Progenitor cell of endocrine pancreas (in vitro differentiated cells): ENCODE measurements around the gene PACS2. TPM values are rescaled to one million over a fixed set of nuclear protein-coding genes. Genes with fewer than 3 reads are reported as not detected.

Source experiments
- DNase-seq: peaks from one replicate; pipeline ENCODE4 v3.0.0; 2021; ENCODE audit warnings: low spot score; ENCODE audit not compliant: unreplicated experiment
- H3K27ac Mint-ChIP-seq: 2 replicates; pipeline ENCODE4 v1.8.0; 2021; ENCODE audit warnings: mild to moderate bottlenecking, moderate library complexity, mixed read lengths
- H3K27me3 Mint-ChIP-seq: 2 replicates; pipeline ENCODE4 v1.8.0; 2021; ENCODE audit warnings: mixed read lengths
- H3K36me3 Mint-ChIP-seq: 2 replicates; pipeline ENCODE4 v1.8.0; 2022; ENCODE audit warnings: mixed read lengths; ENCODE audit not compliant: insufficient read depth
- H3K4me1 Mint-ChIP-seq: 2 replicates; pipeline ENCODE4 v1.8.0; 2021; ENCODE audit warnings: low read depth, mixed read lengths
- H3K4me3 Mint-ChIP-seq: 2 replicates; pipeline ENCODE4 v1.8.0; 2021; ENCODE audit warnings: low read depth, mild to moderate bottlenecking, moderate library complexity, mixed read lengths
- H3K9me3 Mint-ChIP-seq: 2 replicates; pipeline ENCODE4 v1.8.0; 2021; ENCODE audit warnings: low read depth, mixed read lengths
- CTCF ChIP-seq: fragments of 200-600 bp; sonication (generic); IDR thresholded peaks from one replicate; pipeline ENCODE4 v1.5.0; 2021; ENCODE audit warnings: antibody characterized with exemption, mild to moderate bottlenecking; ENCODE audit not compliant: unreplicated experiment
- long read RNA-seq: library from polyadenylated mRNA; unstranded; transcript quantifications from one replicate; pipeline ENCODE4 v2.0.0, GENCODE V29; 2020
- total RNA-seq: library from RNA; stranded (reverse); gene quantifications from 2 replicates; pipeline ENCODE4 v1.2.1, GENCODE V29; 2021

The PACS2 gene
- total RNA-seq, result 177 and 193 TPM in 2 replicates
- long read RNA-seq, partial matches to known transcripts, result 2 of 9 reads
- long read RNA-seq, other reads (novel, unspliced or antisense), result 7 of 9 reads

DNA sequence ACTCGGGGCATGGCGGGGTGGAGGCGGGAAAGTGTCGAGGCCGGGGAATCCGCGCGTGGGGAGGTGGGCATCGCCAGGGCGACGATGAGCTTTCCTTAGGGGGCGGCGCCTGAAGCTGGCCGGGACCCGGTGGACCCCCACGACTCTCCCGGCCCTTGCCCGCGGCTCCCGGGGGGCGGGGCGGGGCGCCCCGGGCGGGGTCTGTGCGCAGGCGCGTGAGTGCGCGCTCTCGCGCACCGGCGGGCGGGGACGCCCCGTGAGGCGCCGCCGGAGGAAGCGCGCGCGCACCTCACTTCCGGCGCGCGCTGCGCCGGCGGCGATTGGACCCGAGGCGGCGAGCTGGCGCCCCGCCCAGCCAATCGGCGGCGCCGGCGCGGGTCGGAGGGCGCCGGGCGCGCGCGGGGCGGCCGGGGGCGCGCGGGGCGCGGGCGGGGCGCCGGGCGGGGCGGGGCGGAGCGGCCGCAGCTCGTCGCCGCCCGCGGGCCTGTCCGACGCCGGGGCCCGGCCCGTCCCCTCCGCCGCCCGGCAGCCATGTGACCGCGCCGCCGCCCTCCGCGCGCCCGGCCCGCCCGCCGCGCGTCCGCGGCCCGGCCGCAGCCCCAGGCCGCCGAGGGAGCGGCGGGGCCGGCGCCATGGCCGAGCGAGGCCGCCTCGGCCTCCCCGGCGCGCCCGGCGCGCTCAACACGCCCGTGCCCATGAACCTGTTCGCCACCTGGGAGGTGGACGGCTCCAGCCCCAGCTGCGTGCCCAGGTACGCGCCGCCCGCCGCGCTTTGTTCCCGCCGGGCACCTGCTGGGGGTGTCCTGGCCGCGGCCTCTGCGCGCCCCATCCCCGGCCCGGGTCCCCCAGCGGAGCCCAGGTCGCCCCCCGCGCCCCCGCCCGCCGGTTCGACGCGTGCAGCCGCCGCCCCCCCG lies at the start of gene PACS2:
Gene PACS2 (plus strand): TSS at position 462 of the 914 bp plus-strand sequence. CDS start 171 bp downstream, at position 633.
- peak within 1 kb of the TSS; percentile 89 for H3K27ac Mint-ChIP-seq
- DNase-seq, result peak; percentile 70
- H3K9me3 Mint-ChIP-seq, result no peaks in the 10 kb centered on the region
- peaks cover under 1% of the 10 kb centered on the region for H3K36me3 Mint-ChIP-seq
- peak within 1 kb of the TSS; percentile 91 for H3K4me3 Mint-ChIP-seq
- TF ChIP-seq CTCF, result no peak
- H3K4me1 Mint-ChIP-seq, result peaks cover 13% of the 10 kb centered on the region
- H3K27me3 Mint-ChIP-seq, result no peaks in the 10 kb centered on the region

DNA sequence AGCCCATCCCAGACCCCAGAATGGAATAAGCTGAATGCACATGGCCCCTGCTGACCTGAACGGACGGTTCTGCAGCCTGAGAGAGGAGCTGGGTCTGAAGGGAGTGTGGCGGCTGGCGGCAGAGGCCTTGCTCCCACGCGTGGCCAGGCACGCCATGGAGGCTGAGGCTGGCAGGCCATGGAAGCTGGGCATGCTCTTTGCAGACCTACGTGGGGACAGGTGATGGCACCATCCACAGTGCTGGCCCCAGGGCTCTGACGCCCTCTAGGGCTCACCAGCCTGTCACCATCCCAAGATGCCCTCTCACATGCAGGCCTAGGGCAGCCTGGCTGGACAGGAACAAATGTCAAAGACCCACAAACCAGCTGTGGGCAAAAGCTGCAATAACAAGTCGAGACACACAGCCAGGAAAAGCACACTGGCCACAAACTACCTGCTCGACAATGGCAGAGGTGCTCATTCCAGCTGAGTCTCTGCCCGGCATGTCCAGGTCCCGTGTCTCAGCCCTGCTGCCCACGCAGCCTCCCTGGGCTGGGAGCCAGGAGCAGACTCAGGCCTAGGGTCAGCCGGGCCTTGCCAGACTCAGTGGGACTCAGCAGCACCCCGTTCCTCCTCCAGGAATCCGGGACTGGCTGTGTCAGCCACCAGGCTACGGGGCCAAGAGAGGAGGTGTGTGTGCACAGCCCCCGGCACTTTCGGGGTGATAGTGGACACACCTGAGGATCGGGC lies 46.6 kb upstream of the PACS2 start:
- no peak overlapping the region for H3K27ac Mint-ChIP-seq
- no peak for DNase-seq

DNA sequence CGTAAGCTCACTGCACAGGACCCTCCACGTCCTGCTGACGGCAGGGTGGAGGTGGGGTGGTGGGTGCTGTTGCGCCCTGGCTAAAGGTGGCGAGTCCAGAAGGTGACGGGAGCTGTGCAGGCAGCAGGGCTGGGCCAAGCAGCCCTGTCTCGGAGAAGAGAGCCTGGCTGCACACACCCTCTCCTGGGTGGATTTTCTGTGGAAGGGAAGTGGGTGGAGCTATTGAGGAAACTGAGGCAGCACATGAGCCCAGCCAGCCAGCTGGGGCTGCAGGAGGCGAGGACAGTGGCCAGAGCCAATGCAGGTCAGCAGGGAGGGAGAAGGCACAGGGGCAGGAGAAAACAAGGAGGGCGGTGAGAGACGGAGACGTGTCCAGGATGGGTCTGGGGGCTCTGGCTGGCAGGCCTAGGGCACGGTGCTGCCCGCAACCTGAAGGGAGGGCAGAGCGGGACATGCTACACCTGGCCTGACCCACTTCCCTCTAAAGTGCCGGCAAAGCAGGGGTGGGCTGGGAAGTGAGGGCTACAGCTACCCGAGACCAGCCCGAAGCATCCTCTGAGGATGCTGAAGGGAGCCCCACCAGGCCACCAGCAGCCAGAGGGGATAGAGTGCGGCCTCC lies 45.7 kb upstream of the PACS2 start:
- H3K4me3 Mint-ChIP-seq, result no peak overlapping the region
- peaks cover 8% of the 10 kb centered on the region for H3K36me3 Mint-ChIP-seq
- H3K9me3 Mint-ChIP-seq, result no peaks in the 10 kb centered on the region
- peak overlapping the region; percentile 55 for H3K27ac Mint-ChIP-seq
- H3K27me3 Mint-ChIP-seq, result no peaks in the 10 kb centered on the region
- DNase-seq, result no peak
- TF ChIP-seq CTCF, result no peak
- H3K4me1 Mint-ChIP-seq, result peaks cover 9% of the 10 kb centered on the region

More for the DNA sequence above, 46.6 kb upstream of the PACS2 start:
- Mint-ChIP-seq H3K9me3 (no peaks in the 10 kb centered on the region), H3K4me3 (no peak overlapping the region), H3K4me1 (peaks cover 2% of the 10 kb centered on the region), H3K27me3 (no peaks in the 10 kb centered on the region), H3K36me3 (peaks cover 9% of the 10 kb centered on the region)
- TF ChIP-seq CTCF, result no peak

GRCh38 chr14:105269405-105269804 lies 45.1 kb upstream of the PACS2 start:
- H3K4me3 Mint-ChIP-seq, result no peak overlapping the region
- DNase-seq, result no peak
- H3K9me3 Mint-ChIP-seq, result no peaks in the 10 kb centered on the region
- no peaks in the 10 kb centered on the region for H3K27me3 Mint-ChIP-seq
- H3K4me1 Mint-ChIP-seq, result peaks cover 15% of the 10 kb centered on the region
- no peak for TF ChIP-seq CTCF
- H3K27ac Mint-ChIP-seq, result no peak overlapping the region
- H3K36me3 Mint-ChIP-seq, result peaks cover 7% of the 10 kb centered on the region
